ENCODE results near the gene DOCK6. TPM values are rescaled to one million over a fixed set of nuclear protein-coding genes. Genes with fewer than 3 reads are reported as not detected.
"Not testable (repeated sequence)": the region's sequence is repeated elsewhere in the genome, so short reads cannot be mapped to it uniquely, and the experiment has no call there.

DOCK6 gene
- total and polyA plus RNA-seq, 7 donors: 8.8 to 40.5 (median 20.2) TPM

DNA sequence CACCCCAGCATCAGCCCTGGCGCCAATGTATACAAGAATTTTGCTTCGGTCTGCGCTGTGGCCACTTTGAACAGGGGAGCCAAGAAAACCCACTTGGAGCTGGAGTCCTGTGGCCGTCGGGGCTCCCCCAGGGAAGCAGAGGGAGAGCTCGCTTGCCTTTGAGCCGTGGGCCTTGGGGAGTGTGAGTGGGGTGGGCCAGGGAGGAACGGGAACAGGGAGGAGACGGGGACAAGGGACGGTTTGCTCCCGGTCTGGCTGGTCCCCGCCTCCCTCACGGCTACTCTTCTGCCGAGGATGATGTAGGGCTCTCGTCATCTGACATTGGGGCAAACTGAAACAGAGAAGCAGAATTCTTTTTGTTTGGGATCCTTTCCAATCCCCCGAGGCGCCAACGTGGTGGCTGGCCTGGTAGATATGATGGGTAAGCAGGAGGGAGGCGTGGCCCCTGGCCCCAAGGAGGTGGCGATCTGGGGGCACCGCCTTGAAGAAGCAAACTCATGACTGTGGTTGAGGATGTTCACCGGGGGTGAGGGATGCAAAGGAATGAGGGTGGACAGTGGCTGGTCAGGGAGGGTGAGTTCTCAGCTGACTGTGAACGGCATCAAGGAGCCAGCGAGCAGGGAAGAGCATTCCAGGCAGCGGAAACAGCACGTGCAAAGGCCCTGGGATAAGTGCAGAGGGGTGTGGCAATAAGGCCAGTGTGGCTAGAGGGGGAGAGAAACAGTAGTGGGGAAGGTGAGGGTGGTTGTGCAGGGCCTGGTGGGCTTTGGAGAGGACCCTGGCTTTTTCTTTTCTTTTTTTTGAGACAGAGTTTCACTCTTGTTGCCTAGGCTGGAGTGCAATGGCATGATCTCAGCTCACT, 95.8 kb downstream of the DOCK6 start:
- WGBS, 2 donors: 78 to 81% methylated on average over 26 of the region's 26 CpGs
- Histone ChIP-seq H3K4me3 (no peak overlapping the region), H3K9me3 (no peaks in the 10 kb centered on the region), H3K4me1 (peaks cover 0 to 89% (median 85%) of the 10 kb centered on the region in 4 donors), H3K27ac (peak overlapping the region; percentile 87 to 95 (median 92)), H3K36me3 (peaks cover 23 to 57% (median 46%) of the 10 kb centered on the region in 4 donors), H3K27me3 (no peaks in the 10 kb centered on the region)
- intact Hi-C loops (cut with DNase I): no loop called here
- DNase-seq: peak; percentile 82
- TF ChIP-seq POLR2A (IDR thresholded peaks at IDR 0.05) (peak in 1 of 2 donors; percentile 23), EP300 (IDR thresholded peaks at IDR 0.05) (peak in 2 of 4 donors; percentile 8 to 34), POLR2AphosphoS5 (IDR thresholded peaks at IDR 0.05) (peak in 3 of 4 donors; percentile 14 to 54 (median 20))
- TF ChIP-seq, protein P1, sequence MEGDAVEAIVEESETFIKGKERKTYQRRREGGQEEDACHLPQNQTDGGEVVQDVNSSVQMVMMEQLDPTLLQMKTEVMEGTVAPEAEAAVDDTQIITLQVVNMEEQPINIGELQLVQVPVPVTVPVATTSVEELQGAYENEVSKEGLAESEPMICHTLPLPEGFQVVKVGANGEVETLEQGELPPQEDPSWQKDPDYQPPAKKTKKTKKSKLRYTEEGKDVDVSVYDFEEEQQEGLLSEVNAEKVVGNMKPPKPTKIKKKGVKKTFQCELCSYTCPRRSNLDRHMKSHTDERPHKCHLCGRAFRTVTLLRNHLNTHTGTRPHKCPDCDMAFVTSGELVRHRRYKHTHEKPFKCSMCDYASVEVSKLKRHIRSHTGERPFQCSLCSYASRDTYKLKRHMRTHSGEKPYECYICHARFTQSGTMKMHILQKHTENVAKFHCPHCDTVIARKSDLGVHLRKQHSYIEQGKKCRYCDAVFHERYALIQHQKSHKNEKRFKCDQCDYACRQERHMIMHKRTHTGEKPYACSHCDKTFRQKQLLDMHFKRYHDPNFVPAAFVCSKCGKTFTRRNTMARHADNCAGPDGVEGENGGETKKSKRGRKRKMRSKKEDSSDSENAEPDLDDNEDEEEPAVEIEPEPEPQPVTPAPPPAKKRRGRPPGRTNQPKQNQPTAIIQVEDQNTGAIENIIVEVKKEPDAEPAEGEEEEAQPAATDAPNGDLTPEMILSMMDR (IDR thresholded peaks at IDR 0.05): no peak

GRCh38 chr19:11165486-11166030, 96.8 kb downstream of the DOCK6 start:
- no peaks in the 10 kb centered on the region for H3K27me3 ChIP-seq
- DNase-seq: peak; percentile 72
- peaks cover 0 to 83% (median 77%) of the 10 kb centered on the region in 4 donors for H3K4me1 ChIP-seq
- H3K9me3 ChIP-seq: no peaks in the 10 kb centered on the region
- TF ChIP-seq, protein P1 (IDR thresholded peaks at IDR 0.05): no peak
- TF ChIP-seq POLR2AphosphoS5 (IDR thresholded peaks at IDR 0.05) (no peak), POLR2A (IDR thresholded peaks at IDR 0.05) (no peak), EP300 (IDR thresholded peaks at IDR 0.05) (no peak)
- 85 to 90% methylated on average over 13 of the region's 13 CpGs for WGBS, 2 donors
- H3K27ac ChIP-seq: peak overlapping the region; percentile 87 to 95 (median 92)
- intact Hi-C loops (cut with DNase I): loop anchor here (2.0 kb wide), 2 partner anchors 23 to 29 kb away; no protein-coding TSS in a partner anchor
- peak overlapping the region in 1 of 4 donors; percentile 11 for H3K4me3 ChIP-seq
- H3K36me3 ChIP-seq: peaks cover 23 to 48% (median 39%) of the 10 kb centered on the region in 4 donors

- H3K36me3 ChIP-seq: peaks cover 19 to 42% (median 33%) of the 10 kb centered on the region in 4 donors
Observed at GRCh38 chr19:11164879-11165406, 97.4 kb downstream of the DOCK6 start.

GRCh38 chr19:11164296-11164695, 98.0 kb downstream of the DOCK6 start:
- no peak for DNase-seq
- WGBS, 2 donors: 76 to 81% methylated on average over 11 of the region's 11 CpGs
- H3K4me3 ChIP-seq: peak overlapping the region in 3 of 4 donors; percentile 0 to 17 (median 4)
- no peaks in the 10 kb centered on the region for H3K27me3 ChIP-seq
- peak overlapping the region; percentile 87 to 95 (median 92) for H3K27ac ChIP-seq
- no peaks in the 10 kb centered on the region for H3K9me3 ChIP-seq
- no peak for TF ChIP-seq POLR2A (IDR thresholded peaks at IDR 0.05)
- TF ChIP-seq, protein P1 (IDR thresholded peaks at IDR 0.05): no peak
- TF ChIP-seq EP300 (IDR thresholded peaks at IDR 0.05): no peak
- TF ChIP-seq POLR2AphosphoS5 (IDR thresholded peaks at IDR 0.05): peak in 1 of 4 donors; percentile 2
- peaks cover 0 to 83% (median 76%) of the 10 kb centered on the region in 4 donors for H3K4me1 ChIP-seq
- H3K36me3 ChIP-seq: peaks cover 12 to 35% (median 26%) of the 10 kb centered on the region in 4 donors
- intact Hi-C loops (cut with DNase I): loop anchor here (2.0 kb wide), 2 partner anchors 21 to 31 kb away; no protein-coding TSS in a partner anchor

More at GRCh38 chr19:11164879-11165406, 97.4 kb downstream of the DOCK6 start:
- H3K4me1 ChIP-seq: peaks cover 0 to 83% (median 76%) of the 10 kb centered on the region in 4 donors
- H3K27me3 ChIP-seq: no peaks in the 10 kb centered on the region
- DNase-seq: peak; percentile 98
- TF ChIP-seq, protein P1 (IDR thresholded peaks at IDR 0.05): no peak
- peak in 2 of 4 donors; percentile 35 to 37 for TF ChIP-seq EP300 (IDR thresholded peaks at IDR 0.05)
- TF ChIP-seq POLR2AphosphoS5 (IDR thresholded peaks at IDR 0.05): peak; percentile 64 to 77 (median 71)
- 78 to 83% methylated on average over 17 of the region's 17 CpGs for WGBS, 2 donors
- peak overlapping the region; percentile 87 to 95 (median 92) for H3K27ac ChIP-seq
- intact Hi-C loops (cut with DNase I): loop anchor here (2.0 kb wide), 2 partner anchors 22 to 30 kb away; no protein-coding TSS in a partner anchor
- H3K9me3 ChIP-seq: no peaks in the 10 kb centered on the region
- H3K4me3 ChIP-seq: peak overlapping the region in 2 of 4 donors; percentile 11 to 17

- Histone ChIP-seq H3K4me1 (peaks cover 0 to 83% (median 72%) of the 10 kb centered on the region in 4 donors), H3K27ac (peak overlapping the region; percentile 86 to 95 (median 87))
- H3K36me3 ChIP-seq; H3K27me3 ChIP-seq; H3K4me3 ChIP-seq; H3K9me3 ChIP-seq; DNase-seq; intact Hi-C loops (cut with DNase I): not testable (repeated sequence)
- WGBS, 2 donors: 98 to 99% methylated on average over 2 of the region's 2 CpGs
Observed at GRCh38 chr19:11160440-11160768, 101.9 kb downstream of the DOCK6 start.

All from sigmoid colon (tissue), 7 donors.